ENCODE measurements around the gene ST13.
"Not testable (repeated sequence)": the region's sequence is repeated elsewhere in the genome, so short reads cannot be mapped to it uniquely, and the experiment has no call there.

- not testable (repeated sequence) for TF ChIP-seq ATF3 (IDR thresholded peaks at IDR 0.05); TAF1 (conservative IDR thresholded peaks at IDR 0.05); YY1 (IDR thresholded peaks at IDR 0.05); RAD21 (IDR thresholded peaks at IDR 0.05); ZBTB33 (IDR thresholded peaks at IDR 0.05); EGR1 (IDR thresholded peaks at IDR 0.05; ENCODE audit: low read depth in 2 of 2); FOXA1 (IDR thresholded peaks at IDR 0.05); GABPA (IDR thresholded peaks at IDR 0.05 in 1 of 2, conservative IDR thresholded peaks at IDR 0.05 in 1 of 2); JUND (IDR thresholded peaks at IDR 0.05); SP1 (IDR thresholded peaks at IDR 0.05)
- TF ChIP-seq, protein P1, sequence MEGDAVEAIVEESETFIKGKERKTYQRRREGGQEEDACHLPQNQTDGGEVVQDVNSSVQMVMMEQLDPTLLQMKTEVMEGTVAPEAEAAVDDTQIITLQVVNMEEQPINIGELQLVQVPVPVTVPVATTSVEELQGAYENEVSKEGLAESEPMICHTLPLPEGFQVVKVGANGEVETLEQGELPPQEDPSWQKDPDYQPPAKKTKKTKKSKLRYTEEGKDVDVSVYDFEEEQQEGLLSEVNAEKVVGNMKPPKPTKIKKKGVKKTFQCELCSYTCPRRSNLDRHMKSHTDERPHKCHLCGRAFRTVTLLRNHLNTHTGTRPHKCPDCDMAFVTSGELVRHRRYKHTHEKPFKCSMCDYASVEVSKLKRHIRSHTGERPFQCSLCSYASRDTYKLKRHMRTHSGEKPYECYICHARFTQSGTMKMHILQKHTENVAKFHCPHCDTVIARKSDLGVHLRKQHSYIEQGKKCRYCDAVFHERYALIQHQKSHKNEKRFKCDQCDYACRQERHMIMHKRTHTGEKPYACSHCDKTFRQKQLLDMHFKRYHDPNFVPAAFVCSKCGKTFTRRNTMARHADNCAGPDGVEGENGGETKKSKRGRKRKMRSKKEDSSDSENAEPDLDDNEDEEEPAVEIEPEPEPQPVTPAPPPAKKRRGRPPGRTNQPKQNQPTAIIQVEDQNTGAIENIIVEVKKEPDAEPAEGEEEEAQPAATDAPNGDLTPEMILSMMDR (IDR thresholded peaks at IDR 0.05; ENCODE audit: low read depth, low read length, missing input control) = not testable (repeated sequence)
- TF ChIP-seq, protein P2, sequence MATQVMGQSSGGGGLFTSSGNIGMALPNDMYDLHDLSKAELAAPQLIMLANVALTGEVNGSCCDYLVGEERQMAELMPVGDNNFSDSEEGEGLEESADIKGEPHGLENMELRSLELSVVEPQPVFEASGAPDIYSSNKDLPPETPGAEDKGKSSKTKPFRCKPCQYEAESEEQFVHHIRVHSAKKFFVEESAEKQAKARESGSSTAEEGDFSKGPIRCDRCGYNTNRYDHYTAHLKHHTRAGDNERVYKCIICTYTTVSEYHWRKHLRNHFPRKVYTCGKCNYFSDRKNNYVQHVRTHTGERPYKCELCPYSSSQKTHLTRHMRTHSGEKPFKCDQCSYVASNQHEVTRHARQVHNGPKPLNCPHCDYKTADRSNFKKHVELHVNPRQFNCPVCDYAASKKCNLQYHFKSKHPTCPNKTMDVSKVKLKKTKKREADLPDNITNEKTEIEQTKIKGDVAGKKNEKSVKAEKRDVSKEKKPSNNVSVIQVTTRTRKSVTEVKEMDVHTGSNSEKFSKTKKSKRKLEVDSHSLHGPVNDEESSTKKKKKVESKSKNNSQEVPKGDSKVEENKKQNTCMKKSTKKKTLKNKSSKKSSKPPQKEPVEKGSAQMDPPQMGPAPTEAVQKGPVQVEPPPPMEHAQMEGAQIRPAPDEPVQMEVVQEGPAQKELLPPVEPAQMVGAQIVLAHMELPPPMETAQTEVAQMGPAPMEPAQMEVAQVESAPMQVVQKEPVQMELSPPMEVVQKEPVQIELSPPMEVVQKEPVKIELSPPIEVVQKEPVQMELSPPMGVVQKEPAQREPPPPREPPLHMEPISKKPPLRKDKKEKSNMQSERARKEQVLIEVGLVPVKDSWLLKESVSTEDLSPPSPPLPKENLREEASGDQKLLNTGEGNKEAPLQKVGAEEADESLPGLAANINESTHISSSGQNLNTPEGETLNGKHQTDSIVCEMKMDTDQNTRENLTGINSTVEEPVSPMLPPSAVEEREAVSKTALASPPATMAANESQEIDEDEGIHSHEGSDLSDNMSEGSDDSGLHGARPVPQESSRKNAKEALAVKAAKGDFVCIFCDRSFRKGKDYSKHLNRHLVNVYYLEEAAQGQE (IDR thresholded peaks at IDR 0.05) = not testable (repeated sequence)
- TF ChIP-seq, protein P3, sequence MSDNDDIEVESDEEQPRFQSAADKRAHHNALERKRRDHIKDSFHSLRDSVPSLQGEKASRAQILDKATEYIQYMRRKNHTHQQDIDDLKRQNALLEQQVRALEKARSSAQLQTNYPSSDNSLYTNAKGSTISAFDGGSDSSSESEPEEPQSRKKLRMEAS (IDR thresholded peaks at IDR 0.05) = not testable (repeated sequence)
These were observed 10.6 kb downstream of the ST13 start for GRCh38 chr22:40845816-40846215.
